8988T (cell line): ENCODE results near the gene ABO.
"Not testable (repeated sequence)": the region's sequence is repeated elsewhere in the genome, so short reads cannot be mapped to it uniquely, and the experiment has no call there.

Experiments used
- DNase-seq: peaks from one replicate; pipeline ENCODE4 v3.0.0; 2011

The ABO gene

DNA sequence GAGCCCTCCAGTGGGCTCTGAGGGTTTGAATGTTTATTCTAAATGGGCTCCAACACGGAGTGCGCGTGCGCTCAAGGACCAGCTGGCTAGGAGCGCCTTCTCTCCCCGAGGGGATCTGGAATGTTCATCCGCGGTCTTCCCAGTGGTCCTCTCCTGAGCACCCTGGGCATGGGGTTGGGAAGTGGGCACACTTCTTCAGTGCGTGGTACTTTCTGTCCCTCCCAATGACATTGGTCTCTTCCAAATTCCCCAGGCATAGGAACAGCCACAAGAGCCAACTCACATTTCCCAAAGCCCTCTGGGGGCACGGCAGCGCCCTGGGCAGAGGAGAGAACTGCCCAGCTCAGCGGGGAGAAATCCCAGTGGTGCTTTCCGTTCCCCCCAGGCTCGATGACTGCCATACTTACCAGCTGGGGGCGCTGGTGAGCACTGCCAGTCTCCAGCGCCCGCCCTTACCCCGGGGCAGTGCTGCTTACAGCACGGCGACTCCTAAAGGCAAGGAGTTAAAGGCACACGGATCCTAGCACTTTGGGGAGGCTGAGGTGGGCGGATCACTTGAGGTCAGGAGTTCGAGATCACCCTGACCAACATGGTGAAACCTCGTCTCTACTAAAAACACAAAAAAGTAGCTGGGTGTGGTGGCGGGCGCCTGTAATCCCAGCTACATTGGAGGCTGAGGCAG, 36.0 kb downstream of the ABO start:
- peak; percentile 97 for DNase-seq

DNA sequence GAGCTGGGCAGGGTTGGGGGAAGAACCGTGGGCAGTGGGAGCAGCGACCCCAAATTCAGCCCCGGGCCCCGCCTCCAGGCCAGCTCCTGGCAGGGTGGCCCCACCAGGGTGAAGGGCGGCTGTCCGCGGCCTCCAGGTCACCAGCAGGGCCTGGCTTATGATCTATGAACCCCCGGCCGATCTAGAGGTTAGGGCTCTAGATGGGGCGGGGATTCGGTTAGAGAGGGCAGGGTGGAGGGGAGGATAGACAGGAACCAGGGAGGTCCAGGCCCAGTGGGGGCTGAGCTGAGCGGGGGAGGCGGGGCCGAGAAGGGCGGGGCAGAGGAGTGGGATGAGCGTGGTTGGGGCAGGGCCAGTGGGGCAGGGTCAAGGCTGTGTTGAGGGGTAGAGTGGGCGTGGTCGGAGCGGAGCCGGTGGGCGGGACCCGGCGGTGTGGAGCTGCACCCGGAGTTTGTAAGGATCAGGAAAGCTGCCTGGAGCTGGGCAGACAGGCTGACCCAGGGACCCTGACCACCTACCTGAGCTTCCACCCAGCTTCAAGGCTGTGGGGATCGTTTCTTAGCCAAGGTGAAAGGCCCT, 36.6 kb downstream of the ABO start:
- DNase-seq, result peak; percentile 89

DNA sequence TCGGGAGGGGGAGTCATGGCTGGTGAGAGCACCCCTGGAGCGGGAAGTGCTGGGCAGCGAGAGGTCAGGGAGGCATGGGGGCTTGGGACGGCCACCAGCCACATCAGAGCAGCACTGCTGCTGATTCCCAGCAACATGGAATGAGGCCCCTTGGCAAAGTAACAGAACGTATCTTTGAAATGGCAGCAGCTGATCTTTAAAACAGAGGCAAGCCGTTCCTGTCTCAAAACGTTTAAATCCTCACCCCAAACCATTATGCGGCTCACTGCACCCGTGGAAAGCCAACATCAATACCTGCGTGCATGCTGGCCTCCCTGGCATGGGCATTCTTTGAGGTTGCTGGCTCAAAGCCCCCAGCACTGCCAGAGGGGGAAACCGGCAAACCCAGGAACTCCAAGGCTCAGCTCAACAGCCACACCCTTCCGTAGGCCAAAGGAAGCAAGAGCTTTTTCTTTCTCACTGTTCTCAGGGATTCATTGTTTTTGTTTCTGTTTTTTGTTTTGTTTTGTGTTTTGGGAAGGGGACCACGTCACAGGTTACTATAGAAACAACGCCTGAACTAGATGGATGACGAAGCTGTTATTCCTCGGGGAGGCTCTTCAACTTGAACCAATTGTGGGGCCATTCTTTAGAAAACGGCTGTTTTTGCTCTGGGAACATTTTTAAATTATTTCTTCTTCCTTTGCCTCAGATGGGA, 37.8 kb downstream of the ABO start:
- DNase-seq, result no peak

DNA sequence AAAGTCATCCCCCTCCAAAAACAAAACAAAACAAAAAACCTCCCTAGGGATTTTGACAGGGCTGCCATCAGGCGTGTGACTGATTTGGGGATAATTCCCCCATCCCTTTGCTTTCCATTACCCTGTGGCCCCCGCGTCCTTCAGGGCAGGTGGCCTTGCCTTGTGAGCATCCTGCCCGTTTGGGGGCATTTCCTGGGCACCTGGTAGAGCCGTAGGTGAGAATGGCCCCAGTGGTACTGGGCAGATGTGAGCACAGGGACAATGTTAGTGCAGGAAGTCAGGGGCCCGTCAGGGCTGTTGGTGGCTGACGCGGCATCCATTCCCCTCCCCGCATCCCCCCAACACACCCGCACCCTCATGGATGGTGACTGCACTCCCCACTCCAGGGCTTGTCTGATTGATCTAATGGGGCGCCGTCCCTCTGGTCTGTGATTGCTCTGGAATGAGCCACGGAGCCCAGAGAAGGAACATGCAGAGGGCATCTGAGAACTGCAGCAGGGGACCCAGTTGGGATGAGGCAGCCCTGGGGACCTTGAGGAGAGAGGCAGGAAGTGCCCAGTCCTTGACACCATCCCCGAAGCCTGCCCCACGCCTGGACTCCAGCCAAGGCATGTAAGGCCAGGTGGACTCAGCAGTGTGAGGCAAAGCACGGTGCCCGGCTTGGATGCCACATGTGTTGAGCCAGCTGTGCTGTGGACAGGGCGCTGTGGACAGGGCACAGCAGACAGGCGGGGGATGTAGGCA, 38.5 kb downstream of the ABO start:
- DNase-seq, result not testable (repeated sequence)

DNA sequence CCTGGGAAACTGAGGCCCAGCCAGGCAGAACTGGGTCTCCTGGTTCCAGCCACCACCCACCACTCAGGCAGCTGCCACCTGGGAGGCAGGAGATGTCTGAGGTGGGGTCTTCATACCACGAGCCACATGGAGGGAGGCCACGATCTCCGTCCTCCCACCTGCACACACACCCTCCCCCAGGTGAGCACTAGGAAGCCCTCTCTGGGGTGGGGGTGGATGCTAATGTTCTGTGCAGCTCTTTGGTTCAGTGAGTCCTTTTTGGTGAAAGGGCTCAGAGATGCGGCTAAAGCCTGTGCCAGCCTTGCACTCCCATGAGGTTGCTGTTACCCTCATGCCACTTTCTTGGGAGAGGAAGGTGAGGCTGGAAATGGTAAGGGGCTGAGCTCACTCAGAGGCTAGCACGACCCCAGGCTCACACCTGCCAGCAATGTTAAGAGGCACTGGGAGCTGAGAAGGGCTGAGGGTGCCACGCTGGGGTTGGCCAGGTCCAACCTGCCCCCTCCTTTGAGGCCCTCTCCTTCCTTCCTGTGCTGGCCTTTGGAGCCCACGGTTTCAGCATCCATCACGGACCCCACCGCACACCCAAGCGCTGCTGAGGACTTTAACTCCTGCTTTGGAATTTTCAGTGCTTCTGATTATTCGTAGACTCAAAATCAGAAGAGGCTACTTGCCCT, 39.3 kb downstream of the ABO start:
- no peak for DNase-seq

DNA sequence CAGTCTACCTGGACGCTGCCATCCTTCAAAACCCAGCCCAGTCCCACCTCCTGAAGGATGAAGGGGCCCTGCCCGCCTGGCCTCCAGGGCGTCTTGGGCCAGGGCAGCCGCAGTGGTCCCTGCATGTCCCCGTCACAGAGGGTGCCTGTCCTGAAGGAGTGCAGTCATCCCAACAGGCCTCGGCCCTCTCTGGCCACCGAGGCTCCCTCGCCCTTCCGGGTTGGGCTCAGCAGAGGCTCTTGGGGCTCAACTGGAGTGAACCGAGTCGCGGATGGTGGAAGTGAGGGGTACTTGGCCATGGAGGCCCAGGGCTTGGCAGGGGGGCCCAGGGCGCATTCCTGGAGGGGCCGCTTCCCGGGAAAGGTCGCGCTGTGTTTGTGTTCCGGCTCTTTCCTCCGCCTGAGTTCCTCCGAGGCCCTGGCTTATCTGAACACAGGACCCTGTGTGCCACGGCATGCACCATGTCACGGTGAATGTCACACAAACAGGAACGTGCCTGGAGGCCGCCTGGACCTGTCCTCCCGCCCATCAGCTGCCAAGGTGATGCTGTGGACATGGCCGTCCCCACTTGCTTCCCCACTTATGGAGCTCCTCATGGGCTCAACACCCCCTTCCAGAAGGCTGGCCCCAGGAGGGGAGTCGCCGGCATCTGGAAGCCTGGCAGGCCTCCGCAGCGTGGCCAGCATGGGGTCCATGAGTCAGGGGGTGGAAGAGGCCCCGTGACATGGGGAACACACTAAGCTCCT, 40.3 kb downstream of the ABO start:
- DNase-seq, result no peak

DNA sequence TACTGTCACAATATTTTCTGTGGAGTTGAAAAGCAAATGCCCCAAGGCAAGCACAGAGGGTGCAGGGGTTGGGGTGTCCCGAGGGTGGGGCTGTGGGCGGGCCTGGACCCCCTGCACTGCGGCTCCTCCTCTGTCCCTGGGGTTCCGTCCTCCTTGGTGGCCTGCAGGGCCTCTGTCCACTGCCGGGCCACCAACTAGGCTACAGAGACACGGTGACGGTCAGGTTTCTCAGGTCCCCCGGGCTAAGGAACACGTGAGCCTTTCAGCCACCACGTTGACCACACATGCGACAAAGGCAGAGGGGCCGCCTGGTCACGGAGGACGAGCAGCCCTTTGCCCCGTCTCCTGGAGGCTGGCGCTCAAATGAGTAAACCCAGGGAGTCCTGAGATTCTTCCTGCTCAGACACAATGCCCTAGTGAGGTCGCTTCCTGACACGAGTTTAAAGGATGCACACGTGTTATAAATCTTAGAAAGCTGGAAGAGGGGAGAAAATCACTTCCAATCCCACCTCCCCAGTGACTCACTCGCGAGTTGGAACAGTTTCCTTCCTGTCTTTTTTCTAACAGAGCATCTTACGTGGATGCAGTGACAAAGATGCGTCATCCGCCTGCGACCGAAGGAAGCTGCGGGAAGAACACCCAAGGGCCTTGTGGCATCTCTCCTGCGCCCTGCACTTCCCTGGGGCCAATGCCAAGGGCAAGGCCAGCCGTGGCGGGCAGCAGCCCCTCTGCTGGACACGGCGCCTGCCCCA, 41.1 kb downstream of the ABO start:
- DNase-seq, result no peak

DNA sequence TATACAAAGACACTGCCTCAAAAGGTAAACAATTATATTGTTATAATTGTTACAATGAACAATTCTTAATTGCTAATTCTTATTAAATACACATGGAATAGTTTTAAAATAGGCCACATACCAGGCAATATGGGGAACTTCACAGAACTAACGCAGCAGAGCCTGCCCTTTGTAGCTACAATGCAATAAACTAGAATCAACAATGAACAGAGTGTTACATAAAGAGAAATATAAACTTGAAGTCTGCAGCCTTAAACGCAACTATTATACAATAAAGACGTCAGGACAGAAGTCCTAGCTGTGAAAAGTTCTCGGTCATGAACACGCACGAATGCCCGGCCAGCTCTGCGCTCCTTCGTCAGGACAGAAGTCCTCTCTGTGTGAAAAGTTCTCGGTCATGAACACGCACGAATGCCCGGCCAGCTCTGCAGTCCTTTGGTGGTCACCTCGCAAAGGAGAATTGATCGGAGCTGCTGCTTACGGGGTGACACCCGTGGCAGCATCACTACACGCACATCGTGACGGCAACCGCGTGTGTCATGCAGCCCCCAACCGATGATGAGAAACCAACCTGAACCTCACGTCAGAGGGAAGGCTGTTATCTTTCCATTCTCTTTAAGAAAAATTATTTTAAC, 43.0 kb downstream of the ABO start:
- DNase-seq, result not testable (repeated sequence)

DNA sequence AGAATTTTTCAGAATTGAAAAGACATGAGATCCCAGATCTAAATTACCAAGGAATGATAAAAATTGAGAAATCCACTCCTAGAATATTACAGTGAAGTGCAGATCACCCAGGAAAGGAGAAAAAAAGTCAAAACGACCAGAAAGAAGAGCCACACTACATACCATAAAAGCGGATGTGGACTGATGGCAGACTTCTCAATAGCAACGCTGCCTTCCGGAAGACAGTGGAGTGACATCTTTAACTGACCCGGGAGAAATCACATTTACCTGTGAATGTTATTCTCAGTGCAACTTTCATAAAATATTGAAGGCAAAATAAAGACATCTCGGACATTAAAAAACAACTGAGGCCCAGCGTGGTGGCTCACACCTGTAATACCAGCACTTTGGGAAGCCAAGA, 44.5 kb downstream of the ABO start:
- DNase-seq, result not testable (repeated sequence)

DNA sequence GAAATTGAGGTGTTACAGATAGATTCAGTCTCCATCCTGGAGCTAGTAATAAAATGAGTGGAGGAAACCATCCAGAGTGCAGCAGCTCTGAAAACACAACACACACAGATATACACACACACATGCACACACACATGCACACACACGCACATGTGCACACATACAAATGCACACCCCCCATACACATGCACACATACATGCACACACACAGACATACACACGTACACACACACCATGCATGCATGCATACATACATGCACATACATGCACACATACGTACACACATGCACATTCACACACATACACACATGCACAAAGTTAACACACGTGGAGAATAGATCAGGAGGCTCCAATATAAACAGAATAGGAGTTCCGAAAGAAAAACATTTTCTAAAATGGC, 44.9 kb downstream of the ABO start:
- no peak for DNase-seq

DNA sequence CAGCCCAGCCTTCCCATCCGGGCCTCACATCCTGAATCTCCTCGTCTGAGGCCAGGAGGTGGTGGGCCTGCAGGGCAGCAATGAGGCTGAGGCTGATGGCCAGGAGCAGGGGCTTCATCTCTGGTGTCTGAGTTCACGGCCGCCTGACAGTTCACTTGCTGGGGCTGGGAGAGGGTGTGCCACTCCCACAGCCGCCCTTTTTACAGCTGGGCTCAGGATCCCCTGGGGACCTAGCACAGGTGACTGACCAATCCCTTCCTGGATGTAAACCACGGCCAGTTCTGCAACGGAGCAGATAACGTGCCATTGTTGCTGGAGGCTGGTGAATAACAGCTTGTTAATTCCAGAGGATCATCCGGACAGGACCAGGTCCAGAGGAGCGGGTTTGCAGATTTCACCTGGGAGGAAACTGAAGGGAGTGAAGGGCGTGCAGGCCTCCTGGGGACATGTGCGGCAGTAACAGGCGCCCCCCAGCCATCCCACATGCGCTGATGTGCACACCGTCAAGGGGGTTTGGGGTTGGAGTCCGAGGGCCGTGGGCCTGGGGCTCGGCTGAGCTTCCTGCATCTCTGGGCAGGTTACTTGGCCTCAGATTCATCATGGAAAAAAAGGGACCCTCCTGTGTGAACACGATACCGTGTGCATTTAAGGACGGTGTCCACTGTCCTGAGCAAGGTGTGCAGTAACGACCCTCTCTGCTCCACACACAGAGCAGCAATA, 46.4 kb downstream of the ABO start:
- not testable (repeated sequence) for DNase-seq

DNA sequence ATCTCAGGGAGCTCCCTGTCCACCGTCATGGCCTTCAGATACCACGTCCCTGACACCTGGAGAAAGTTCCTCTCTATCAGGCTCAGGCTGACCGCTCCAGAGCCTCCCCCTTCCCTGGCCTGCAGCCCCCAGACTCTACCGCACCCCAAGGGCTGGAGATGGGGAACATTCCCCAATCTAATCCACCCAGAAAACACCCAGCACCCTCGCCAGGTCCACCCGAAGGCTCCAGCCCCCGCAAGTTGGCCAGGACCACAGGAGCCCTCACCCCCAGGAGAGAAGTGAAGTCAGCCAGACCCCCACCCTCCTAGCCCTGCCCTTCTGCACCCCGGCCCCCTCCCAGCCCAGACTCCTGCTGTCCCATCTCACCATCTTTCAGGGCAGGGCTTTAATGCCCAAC, 47.0 kb downstream of the ABO start:
- not testable (repeated sequence) for DNase-seq

DNA sequence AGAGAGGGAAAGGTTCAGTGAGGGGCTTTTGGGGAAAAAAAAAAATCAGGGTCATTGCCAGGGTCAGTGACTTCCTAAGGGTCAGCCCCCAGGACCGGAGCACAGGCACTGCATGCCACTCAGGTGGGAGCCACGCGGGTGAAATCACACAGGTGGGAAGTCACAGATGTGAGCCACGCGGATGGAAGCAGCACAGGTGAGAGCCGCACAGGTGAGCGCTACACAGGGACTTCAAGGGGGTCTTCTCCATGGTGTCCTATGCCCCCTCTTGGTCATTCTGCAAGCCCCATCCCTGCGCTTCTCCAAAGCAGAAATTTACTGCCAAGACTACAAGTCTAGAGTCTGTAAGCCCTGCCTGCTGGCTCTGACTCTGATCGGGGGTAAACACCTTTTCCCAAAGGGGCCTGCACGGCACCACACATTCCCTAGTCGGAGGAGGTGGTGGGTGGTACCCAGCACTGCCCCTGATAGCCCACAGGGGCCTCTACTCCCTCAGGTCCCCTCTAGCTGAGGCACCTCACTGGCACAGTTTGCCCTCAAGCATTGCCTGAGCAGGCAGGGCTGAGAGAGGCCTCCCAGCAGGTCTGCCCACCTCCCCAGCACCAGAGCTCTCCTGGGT, 47.6 kb downstream of the ABO start:
- no peak for DNase-seq

DNA sequence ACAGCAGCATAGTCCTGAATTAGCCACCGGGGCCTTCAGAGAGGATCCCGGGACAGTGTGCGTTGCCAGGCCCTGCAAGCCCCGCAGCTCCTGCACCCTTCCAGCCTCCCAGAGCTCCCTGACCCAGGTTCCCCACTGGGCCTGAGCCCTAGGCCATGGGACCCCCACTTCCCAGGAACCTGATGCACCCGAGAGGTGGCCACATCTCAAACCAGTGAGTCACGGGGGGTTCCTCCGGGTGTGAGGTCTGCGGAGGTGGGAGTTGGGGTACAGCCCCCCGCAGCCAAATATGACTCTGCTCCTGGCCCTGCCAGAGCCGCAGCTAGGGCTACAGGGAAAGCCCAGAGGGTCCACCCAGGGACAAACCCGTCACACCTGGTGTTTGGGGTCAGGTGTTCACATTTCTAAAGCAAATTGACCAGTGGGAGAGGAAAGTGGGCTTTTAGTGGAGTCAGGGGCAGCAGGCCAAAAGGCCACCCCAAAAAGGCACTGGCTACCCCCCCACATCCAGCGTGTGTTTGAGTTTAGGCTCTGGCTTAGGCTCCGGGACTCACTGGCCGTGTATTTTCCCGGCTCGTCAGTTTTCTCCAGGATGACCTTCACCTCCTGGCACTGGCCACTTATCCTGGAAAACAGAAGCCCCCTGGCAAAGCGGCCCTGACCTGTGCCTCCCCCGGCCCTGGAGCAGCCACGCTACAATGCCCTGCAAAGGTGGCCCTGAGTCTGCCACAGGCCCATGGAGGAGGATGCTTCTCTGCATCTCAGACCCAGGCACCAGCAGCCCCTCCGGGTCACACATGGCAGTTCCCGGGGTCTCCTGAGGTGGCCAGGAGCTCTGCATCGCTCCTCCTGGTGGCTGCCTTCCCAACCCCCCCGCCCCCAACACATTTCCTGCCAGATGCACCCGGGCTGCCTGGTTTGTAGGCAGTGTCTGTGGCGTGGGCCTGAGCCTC, 48.5 kb downstream of the ABO start:
- no peak for DNase-seq

DNA sequence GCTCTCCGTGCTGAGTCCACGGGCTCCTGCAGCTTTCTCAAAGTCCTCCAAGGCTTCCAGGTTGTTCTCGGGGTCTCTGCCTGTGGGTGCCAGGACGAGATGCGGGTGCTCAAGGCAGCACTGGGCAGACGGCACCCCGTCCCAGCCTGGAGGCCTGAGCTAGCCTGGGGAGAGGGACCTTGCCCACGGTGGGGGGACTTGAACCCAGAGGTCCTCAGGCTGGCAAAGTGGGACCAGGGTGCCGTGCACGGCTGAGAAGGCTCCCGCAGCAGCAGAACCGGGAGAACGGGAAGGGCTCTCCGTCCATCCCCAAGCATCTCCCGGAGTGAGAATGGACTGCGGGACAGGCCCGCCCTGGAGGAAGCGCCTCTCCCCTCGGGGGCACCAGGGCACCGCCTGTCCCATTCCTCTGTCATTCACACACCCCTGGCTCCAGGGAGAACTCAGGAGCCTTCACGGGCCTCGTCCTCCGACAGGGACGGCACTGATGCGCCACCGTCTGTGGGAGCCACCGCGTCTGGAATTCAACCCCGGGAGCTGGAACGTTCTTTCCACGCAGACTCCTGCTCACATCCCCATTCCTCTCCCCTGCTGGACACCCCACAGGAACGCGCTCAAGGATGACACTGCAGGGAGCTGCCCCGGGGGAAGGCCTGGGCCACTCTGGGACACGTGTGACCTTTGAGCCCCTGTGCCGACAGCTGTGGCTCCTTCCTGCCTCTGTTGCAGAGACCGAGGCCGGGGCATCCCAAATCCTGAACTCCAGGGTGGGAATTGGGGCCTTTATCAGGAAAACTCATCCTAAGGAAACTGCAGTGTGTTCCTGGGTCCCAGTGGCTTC, 49.6 kb downstream of the ABO start:
- no peak for DNase-seq

DNA sequence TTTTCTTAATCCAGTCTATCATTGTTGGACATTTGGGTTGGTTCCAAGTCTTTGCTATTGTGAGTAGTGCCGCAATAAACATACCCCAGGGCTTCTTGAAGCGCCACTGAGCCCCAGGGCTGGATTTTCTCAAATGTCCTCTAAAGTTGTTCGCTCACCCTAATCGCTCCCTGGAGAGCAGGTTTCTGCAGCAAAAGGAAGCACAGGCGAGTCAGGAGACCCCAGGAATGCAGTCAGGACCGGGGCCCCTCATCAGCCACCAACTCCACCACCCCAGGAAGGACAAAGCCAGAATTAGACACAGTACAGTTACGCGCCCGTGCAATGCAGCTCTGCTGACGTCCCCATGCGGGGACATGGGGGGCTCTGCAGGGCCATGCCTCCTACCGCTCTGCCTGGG, 50.2 kb downstream of the ABO start:
- no peak for DNase-seq

DNA sequence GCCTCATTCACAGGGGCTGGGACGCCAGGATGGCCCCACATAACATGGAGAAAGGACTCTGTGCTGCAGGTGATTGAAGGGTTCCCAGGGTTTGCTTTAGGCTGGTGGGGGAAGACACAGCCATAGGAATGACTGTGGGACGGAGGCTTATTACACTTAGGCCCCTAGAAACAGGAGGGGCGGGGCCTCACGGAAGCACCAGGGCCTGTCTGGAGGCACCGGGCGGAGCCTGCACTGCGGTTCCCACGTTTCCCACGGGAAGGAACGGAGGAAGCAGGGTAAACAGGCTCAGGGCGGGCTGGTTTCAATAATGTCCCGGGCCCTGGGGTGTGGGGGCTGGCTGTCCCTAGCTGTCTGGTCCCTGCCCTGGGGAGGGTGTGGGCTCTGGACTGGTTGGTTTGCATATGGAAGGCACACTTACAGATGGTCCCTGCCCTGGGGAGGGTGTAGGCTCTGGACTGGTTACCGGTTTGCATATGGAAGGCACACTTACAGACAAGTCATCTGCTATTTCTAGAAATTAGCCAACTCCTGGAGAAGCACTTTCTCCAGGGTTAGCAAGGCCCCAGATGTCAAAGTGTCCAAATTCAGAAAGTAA, 51.7 kb downstream of the ABO start:
- not testable (repeated sequence) for DNase-seq
